ENCODE results near the gene PRSS23. TPM values are rescaled to one million over a fixed set of nuclear protein-coding genes. Genes with fewer than 3 reads are reported as not detected.

PRSS23 gene
- total and polyA plus RNA-seq, 12 donors, result 5.1 to 49.4 (median 28.8) TPM

DNA sequence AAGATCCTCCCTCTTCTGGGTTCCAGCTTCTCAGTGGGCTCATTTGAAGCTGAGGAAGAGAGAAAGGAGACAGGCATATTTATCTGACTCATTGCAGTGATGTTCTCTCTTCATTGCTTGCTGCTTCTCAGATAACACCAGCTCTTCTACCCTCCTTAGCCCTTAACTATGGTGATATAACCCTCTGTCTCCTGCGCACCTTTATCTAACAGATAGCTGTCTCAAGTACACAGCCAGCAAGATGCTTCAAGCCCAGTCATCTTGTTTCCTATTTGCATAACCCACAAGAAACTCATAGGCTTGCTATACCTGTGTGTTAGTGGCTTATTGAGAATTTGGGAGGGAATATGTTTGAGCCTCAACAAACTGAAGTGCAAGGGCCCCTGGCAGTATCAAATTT lies 12.6 kb downstream of the PRSS23 start:
- no peak for DNase-seq
- intact Hi-C loops (cut with DNase I), result loop anchor here (5.0 to 10.0 kb wide), 2 partner anchors 198 to 361 kb away; no protein-coding TSS in a partner anchor
- Histone ChIP-seq H3K27me3 (no peaks in the 10 kb centered on the region), H3K27ac (no peak overlapping the region), H3K4me1 (replicated peaks in 1 of 2) (peaks cover 0 to 7% of the 10 kb centered on the region in 2 donors), H3K4me3 (no peak overlapping the region), H3K36me3 (replicated peaks in 1 of 2) (no peaks in the 10 kb centered on the region), H3K9me3 (replicated peaks in 1 of 3) (no peaks in the 10 kb centered on the region)
- WGBS, 4 donors, result 79 to 100% (median 93%) methylated on average over 1 of the region's 1 CpG
- TF ChIP-seq, protein P1, sequence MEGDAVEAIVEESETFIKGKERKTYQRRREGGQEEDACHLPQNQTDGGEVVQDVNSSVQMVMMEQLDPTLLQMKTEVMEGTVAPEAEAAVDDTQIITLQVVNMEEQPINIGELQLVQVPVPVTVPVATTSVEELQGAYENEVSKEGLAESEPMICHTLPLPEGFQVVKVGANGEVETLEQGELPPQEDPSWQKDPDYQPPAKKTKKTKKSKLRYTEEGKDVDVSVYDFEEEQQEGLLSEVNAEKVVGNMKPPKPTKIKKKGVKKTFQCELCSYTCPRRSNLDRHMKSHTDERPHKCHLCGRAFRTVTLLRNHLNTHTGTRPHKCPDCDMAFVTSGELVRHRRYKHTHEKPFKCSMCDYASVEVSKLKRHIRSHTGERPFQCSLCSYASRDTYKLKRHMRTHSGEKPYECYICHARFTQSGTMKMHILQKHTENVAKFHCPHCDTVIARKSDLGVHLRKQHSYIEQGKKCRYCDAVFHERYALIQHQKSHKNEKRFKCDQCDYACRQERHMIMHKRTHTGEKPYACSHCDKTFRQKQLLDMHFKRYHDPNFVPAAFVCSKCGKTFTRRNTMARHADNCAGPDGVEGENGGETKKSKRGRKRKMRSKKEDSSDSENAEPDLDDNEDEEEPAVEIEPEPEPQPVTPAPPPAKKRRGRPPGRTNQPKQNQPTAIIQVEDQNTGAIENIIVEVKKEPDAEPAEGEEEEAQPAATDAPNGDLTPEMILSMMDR (IDR thresholded peaks at IDR 0.05), result no peak
- TF ChIP-seq POLR2A (IDR thresholded peaks at IDR 0.05), result no peak

DNA sequence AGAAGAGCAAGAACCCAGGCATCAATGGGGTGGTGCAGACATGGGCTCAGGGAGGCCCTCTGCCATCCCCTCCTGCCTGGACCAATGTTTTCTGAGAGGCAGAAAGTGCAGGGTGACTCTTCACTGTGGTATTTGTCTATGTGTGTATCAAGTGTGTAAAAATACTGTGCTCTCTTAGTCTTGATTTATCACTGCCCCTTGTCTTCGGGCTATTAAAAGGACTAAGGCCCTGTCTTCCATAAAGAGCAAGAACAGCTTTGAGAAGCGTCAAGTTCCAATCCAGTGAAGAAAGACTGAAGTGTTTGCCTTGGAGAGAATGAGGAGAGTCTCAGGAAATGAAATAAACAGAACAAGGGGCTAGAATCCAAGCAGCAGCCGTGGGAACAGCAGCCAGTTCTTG lies 14.4 kb downstream of the PRSS23 start:
- DNase-seq, result no peak
- intact Hi-C loops (cut with DNase I), result loop anchor here (5.0 to 10.0 kb wide), 3 partner anchors 200 to 362 kb away; no protein-coding TSS in a partner anchor
- H3K27me3 ChIP-seq, result no peaks in the 10 kb centered on the region
- H3K9me3 ChIP-seq (replicated peaks in 1 of 3), result no peaks in the 10 kb centered on the region
- no peaks in the 10 kb centered on the region for H3K36me3 ChIP-seq (replicated peaks in 1 of 2)
- peak overlapping the region in 1 of 5 donors; percentile 18 for H3K27ac ChIP-seq
- H3K4me3 ChIP-seq, result no peak overlapping the region
- TF ChIP-seq POLR2A (IDR thresholded peaks at IDR 0.05), result no peak
- TF ChIP-seq, protein P1 (IDR thresholded peaks at IDR 0.05), result no peak
- 66 to 77% (median 73%) methylated on average over 3 of the region's 3 CpGs for WGBS, 4 donors
- H3K4me1 ChIP-seq (replicated peaks in 1 of 2), result peaks cover 0 to 7% of the 10 kb centered on the region in 2 donors

DNA sequence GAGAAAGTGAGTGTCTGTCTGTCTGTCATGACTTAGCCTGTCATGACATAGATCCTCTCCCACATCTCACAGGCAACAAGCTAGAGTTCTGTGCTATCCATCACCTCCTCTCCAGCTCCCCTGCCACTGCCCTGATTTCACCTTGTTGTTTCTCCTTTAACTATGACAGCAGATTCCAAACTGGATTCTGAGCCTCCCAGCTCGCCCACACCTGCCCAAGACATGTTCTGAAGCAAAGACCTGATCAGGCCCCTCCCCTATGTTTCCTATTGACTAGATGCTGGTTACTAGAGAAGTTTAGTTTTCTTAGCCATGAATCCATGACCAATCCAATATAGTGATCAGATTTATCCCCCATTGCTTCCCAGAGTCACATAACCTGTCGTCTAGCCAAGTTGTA lies 15.4 kb downstream of the PRSS23 start:
- H3K9me3 ChIP-seq (replicated peaks in 1 of 3), result no peaks in the 10 kb centered on the region
- no peak overlapping the region for H3K4me3 ChIP-seq
- no peaks in the 10 kb centered on the region for H3K36me3 ChIP-seq (replicated peaks in 1 of 2)
- intact Hi-C loops (cut with DNase I), result loop anchor here in 1 of 2 donors (5.0 to 10.0 kb wide), 2 partner anchors 201 to 358 kb away; no protein-coding TSS in a partner anchor
- peaks cover 0 to 7% of the 10 kb centered on the region in 2 donors for H3K4me1 ChIP-seq (replicated peaks in 1 of 2)
- 59 to 97% (median 97%) methylated on average over 2 of the region's 2 CpGs for WGBS, 4 donors
- H3K27me3 ChIP-seq, result no peaks in the 10 kb centered on the region
- DNase-seq, result no peak
- peak overlapping the region in 2 of 5 donors; percentile 15 to 41 for H3K27ac ChIP-seq
- TF ChIP-seq POLR2A (IDR thresholded peaks at IDR 0.05), result no peak
- TF ChIP-seq, protein P1 (IDR thresholded peaks at IDR 0.05), result no peak

DNA sequence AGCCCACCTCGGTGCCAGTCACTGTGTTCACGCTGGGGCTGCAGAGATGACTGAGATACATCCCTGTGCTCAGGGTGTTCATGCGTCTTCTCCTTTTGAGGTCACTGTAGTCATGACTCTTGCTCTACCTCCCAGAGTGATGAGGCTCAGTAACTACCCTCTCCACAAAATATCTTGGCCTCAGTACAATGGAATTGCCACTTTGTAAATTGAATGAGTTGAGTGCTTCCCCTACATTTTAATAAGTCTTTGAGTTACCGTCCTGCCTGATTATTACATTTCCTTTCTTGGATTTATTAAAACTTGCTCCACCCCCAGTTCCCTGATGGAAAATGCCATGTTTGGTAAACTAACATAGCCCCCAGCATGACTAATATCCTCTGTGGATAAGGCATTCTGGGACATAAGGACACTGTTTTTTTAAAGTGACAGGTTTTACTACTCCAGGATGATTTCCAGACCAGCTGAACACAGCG lies 15.9 kb downstream of the PRSS23 start:
- no peak for TF ChIP-seq POLR2A (IDR thresholded peaks at IDR 0.05)
- TF ChIP-seq, protein P1 (IDR thresholded peaks at IDR 0.05), result no peak
- no peak for DNase-seq
- H3K27me3 ChIP-seq, result no peaks in the 10 kb centered on the region
- intact Hi-C loops (cut with DNase I), result loop anchor here in 1 of 2 donors (5.0 to 10.0 kb wide), 2 partner anchors 201 to 359 kb away; no protein-coding TSS in a partner anchor
- H3K36me3 ChIP-seq (replicated peaks in 1 of 2), result no peaks in the 10 kb centered on the region
- H3K9me3 ChIP-seq (replicated peaks in 1 of 3), result no peaks in the 10 kb centered on the region
- peaks cover 0 to 7% of the 10 kb centered on the region in 2 donors for H3K4me1 ChIP-seq (replicated peaks in 1 of 2)
- peak overlapping the region in 2 of 5 donors; percentile 15 to 41 for H3K27ac ChIP-seq
- 75 to 79% (median 77%) methylated on average over 5 of the region's 5 CpGs for WGBS, 4 donors
- H3K4me3 ChIP-seq, result no peak overlapping the region
